GM19468 (cell line): Measurements from ENCODE around the gene TUBA1C.

Experiments used
- ATAC-seq: cut with Tn5 transposase; IDR thresholded peaks from one replicate; pipeline ENCODE4 v1.9.1; 2021; ENCODE audit warnings: mild to moderate bottlenecking, moderate library complexity, moderate number of reproducible peaks; ENCODE audit not compliant: unreplicated experiment; ENCODE audit errors: extremely low read depth

Gene TUBA1C

DNA sequence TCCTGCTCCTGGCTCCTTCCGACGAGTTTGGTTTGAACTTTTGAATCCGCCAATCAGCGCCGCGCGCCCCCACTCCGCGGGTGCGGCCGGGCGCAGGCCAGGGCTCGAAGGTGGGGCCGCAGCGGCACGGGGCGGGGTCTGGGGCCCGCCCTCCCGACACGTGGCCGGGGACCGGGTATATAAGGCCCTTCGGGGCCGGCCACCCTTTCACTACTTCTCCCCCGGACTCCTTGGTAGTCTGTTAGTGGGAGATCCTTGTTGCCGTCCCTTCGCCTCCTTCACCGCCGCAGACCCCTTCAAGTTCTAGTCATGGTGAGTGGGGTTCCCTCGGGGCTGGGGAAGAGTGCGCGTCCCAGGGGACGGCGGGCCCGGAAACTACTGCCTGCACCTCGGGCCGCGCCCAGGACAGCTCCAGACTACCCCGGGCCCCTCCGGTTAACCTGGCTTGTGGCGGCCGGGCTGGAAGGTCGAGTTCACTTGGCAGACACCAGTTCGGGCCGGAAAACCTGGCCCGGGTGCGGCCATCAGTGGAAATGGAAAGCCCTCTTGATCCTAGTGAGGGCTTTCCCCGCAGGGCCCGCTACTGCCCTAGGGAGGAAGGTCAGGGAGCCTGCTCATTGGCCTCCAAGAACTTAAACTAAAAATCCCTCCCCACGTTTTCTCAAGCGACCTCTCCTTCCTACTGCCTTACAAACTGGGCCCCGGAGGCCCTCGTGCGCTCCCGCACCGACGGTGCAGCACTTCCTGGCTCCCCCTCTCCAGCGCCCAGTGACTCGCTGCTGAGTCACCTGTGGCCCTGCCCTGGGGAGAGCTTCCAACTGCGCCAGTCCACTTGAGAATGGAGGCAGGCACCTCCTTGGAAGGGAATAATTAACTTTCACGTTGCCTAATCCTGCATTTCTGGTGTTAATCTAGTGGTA is at the start of gene TUBA1C:
TUBA1C (plus strand) TSS at position 210 of the 920 bp plus-strand sequence; CDS start at position 310, 100 bp downstream.
- ATAC-seq = peak; percentile 61

DNA sequence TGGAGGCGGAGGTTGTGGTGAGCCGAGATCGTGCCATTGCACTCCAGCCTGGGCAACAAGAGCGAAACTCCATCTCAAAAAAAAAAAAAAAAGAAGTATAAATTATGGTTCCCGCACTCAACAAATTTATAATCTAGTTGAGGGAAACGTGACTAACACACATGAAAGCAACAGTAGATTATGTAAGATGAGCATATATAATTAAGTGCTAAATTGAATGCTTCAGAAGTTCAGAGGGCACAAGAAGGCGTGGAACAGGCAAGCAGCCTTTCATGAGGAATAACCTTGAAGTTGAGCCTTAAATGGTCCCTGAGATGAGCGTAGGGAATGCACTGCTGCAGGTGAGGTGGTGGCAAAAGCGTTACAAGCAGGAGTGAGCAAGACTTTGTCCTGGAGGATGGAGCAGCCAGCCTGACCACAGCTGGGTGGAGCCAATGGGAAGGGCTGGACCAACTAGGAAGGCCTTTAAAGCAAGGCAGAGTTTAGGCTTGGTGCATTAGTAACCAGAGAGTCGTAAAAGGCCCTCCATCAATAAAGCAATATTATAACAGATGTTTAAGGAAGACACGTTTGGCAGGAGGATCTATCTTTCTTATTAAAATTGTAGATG is 45.4 kb upstream of the TUBA1C start:
- no peak for ATAC-seq

DNA sequence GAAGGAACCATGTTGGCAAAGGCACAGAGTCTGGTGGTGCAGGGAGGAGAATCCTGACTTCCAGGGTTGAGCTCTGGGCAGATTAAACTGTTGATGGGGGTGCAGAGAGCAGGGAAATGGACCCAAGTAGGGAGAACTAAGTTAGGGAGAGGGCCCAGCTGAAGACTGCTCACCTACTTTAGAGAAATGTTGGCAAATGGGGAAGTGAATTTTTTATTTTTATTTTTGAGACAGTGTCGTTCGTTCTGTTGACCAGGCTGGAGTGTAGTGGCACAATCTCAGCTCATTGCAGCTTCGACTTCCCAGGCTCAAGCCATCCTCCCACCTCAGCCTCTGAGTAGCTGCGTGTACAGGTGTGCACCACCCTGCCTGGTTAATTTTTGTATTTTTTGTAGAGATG is 43.9 kb upstream of the TUBA1C start:
- no peak for ATAC-seq

DNA sequence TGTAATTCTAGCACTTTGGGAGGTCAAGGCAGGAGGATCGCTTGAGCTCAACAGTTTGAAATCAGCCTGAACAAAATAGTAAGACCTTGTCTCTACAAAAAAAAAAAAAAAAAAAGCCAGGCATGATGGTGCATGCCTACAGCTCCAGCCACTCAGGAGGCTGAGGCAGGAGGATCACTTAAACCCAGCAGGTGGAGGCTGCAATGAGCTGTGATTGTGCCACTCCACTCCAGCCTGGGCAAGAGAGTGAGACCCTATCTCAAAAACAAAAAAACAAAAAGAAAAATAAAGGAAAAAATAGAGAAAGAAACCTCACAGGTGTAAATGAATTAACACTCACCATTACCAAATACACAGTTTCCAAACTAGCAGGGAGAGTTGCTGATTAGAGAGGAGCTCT is 41.8 kb upstream of the TUBA1C start:
- no peak for ATAC-seq

DNA sequence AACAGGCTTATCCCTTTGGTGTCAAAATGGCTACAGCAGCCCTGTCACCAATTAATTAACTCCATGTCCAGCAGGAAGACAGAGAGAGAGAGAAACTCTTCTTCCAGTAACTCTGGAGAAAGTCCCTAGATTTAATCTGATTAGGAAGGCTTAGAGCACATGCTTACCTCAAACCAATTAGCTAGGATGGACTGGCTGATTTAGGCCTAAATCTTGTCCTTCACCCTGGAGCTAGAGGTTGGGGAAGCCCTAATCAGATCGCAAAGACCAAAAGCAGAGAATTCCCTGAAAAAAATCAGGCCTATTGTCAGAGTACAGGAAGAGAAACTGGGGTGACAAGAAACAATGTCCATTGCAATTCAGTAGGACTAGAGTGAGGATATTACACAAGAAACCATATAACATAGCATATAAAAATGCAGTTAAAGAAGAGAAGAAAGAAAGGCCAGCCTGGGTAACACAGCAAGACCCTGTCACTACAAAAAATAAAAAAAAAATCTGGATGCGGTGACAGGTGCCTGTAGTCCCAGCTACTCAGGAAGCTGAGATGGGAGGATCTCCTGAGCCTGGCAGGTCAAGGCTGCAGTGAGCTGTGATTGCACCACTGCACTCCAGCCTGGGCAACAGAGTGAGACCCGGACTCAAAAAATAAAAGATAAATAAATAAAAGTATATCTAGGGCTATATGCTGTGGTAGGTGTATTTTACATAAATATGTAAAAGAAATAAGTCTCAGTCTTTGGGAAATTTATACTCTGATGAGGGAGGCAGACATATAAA is 41.1 kb upstream of the TUBA1C start:
- ATAC-seq = no peak

DNA sequence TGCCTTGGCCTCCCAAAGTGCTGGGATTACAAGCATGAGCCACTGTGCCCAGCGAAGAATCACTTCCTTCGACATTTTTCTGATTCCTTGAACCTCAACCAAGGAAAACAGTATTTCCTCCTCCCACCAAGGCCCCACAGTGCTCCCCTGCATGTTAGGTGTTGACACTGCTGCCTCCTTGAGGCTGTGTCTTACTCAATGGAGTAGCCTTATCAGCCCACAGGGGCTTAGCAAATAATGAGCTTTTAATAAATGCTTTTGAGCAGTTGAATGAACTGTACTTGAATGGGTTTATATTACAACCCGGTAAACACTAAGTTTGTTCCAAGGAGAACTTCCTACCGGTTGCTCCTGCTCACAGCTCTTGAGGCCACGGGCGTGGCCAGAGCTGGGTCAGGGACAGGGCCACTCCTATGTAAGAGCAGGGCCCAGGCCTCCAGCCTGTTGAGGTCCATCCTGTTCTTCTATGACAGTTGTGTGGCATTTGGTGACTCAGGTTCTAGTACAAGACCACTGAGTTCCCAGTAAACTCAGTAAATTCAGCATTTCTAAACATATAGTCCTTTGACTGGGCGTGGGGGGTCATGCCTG is 39.2 kb upstream of the TUBA1C start:
- ATAC-seq = no peak

DNA sequence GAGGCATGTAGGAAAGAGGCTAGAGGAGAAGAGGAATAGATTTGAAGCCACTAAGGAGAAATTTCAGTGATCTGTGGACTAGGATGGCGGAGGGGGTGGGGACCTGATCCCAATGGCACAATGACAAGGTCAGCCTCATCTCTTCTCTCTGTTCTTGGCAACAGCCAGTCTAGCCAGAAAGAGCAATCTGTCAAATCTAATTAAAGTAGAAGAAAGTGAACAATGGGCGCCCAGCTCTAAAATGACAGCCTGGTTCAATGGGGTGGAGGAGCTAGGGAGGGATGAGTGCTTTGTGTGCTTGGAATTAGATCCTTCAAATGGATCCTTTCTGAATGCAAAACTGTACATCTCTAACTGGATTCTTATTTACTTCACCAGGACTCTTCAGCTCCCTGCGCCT is 37.2 kb upstream of the TUBA1C start:
- no peak for ATAC-seq

DNA sequence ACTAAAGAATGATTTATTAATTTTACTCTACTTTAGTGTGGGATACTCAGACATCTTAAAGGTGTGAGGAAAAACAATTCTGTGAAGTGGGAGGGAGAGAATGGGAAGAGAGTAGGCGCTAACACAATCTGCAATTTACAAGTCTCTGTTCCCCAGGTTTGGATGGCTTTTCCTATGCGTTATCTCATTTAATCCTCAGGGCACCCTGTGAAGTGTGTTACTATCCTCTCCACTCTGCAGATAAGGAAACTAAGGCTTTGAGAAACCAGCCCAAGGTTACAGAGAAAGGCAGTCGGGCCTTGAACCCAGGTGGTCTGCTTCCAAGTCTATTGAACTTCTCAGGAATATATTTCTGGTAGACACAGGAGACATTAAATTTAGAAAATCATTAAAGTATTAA is 36.2 kb upstream of the TUBA1C start:
- ATAC-seq = no peak

DNA sequence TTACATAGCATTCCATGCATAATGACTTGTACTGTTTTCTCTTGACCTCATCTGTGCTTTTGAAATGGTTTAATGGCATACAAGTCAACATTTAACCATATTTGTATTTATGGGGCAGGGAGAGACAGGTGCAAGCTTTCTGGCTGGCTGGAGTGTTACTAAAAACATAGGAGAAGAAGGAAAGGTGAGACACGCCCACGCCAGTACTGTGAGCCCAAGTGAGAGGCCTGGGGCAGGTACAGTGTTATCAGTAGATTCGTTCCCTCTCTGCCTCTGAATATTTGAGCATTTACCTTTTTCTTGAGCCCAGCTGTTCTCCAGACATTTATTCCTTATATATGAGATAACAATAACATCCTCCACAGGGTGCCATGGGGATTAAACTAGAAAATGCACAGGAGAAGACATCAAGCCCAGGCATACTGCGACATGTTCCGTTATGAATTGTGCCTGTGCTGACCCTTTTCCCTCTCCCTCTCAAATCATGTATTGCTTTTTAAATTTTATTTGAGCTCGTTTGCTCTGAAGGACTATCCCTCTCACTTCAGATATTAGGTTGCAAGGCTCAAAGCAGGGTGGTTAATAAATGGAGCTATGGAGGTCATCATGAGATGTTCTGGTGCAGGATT is 34.6 kb upstream of the TUBA1C start:
- ATAC-seq = no peak

DNA sequence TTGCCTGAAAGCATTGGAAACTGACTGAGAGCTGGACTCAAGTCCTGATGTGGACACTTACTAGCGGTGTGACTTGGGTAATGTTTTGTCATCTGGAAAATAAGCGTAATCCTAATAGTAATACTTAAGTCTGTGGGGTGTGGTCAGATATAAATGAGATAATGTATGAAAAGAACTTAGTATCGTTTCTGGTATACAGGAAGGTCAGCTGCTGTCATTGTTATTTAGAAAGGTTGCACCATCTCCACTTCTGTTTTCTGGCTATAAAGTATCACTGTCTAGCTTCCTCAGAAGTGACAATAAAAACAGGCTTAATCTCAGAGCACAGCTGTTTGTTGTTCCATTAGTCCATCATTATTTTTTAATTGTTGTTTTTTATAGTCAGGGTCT is 34.1 kb upstream of the TUBA1C start:
- ATAC-seq = no peak

DNA sequence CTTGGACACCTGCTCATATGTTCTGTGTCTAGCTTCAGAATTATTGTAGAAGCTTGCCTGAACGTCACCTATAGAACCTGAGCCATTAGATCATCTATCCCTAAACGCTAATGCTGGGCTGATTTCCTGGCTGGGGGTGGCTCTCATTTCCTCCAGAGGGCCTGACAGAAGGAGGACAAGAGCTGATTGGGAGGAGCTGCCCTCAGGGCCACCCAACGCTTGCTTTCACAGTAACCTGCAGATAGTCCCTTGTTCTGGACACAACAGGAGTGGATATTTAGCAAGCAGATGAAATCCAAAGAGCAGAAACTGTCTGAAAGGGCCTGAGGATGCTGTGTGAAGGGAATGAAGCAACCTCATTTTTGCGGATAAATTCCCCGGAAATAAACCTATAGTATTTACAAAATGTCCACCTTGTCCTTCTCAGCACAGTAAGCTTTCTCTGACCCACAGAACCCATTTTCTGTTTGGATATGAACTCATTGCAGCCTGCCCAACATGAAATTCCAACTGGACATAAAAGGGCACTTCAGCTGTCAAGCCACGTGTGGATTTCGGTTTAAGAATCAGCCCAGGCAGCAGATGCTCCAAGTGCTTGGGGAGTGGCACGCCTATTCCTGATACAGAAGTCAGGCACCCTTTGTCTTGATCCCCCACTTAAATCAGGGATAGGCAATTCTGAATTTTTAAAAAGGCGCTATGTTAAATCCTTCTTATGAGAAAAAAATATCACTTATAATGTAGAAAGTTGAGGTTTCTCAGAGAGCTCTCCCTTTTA is 32.8 kb upstream of the TUBA1C start:
- ATAC-seq = no peak

DNA sequence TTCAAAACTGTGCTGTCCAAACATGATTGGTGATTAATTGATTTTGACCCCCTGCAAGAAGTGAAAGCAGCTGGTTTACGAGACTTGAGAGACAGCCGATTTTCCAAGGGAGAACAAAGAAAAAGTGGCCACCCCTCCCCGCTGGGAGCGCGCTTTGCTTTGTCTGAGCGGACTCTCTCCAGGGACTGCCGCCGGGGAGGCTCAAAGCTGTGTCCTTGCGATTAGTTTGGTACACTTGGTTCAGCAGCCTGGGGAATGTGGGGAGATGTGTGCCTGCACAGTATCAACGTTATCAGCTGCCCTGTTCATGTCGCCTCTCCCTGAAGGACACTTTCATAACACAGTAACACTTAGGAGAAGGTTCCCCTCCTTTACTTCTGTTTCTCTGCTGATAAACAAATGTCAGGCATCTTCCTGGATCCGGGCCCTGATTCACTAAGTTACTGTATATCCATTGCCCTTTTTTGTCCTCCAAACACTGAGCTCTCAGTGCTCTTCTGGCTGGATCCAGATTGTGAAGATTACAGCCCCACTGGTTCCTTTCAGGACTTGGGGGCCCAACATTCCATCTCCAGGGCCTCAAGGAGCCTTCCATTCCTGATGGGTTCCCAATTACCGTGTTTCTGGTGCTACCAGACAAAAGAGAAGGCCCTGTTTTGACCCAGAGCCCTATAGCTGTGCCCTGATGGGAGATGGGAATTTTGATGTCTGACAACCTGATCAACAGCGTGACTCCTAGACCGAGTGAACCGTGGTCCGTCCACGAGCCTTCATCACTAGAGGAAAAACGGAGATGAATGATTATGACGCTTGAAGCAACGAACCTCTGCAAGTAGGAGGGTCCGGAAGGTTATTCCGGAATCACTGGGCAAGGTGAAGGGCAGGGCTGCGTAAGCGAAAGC is 31.7 kb upstream of the TUBA1C start:
- ATAC-seq = no peak

DNA sequence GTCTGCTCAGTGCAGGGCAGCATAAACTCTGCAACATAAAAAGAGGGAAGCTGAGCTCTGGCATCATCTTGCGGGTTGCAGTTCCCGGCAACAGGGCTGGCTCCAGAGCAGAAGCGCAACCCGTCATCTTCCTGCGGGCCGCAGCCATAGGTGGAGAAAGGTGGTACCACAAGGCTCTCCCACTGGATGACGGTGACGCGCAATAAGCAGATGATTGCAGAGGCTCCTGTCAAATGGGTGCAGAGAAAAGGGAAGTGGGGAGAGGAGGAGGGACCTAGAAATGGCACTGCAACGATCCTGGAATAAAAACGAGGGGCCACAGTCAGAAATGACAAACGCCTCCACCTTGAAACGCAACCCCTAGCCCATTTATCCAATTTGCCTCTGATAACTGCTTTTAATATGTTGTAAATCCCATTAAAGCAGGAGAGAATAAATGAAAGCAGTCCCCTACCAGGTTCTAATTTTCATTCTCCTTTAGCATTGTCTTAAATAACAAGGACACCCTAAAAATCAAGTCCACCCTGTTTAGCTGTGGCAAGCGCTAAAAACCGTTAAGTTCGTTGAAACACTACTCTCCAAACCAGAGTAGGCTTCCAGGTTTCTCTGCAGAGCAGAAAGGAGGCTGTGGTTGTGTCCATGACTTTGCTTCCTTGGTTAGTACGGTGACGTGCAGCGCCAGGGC is 30.9 kb upstream of the TUBA1C start:
- no peak for ATAC-seq

DNA sequence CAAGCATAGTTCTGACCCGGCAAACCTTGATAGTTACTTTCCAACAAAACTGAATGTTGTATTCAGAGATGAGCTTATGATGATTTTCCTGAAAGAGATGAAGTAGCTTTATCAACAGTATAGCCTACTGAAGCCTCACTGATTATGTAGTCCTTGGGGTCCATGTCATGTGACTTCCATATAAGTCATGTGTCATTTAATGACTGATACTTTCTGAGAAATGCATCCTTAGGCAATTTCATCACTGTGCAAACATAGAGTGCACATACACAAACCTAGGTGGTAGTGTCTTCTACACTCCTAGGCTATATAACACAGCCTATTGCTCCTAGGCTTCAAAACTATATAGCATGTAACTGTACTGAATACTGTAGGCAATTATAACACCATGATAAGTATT is 28.5 kb upstream of the TUBA1C start:
- ATAC-seq = no peak

DNA sequence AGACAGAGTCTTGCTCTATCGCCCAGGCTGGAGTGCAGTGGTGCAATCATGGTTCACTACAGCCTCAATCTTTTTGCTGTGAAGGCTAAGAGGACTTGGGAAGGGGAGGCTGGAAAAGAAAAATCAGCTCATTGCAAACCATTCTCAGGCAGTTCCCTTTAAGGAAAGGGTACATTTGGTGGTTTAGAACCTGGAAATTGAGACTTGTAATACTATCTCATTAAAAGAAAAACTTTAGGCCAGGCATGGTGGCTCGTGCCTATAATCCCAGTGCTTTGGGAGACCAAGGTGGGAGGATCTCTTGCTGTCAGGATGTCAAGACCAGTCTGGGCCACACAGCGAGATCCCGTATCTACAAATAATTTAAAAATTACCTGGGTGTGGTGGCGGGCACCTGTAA is 21.3 kb upstream of the TUBA1C start:
- no peak for ATAC-seq

DNA sequence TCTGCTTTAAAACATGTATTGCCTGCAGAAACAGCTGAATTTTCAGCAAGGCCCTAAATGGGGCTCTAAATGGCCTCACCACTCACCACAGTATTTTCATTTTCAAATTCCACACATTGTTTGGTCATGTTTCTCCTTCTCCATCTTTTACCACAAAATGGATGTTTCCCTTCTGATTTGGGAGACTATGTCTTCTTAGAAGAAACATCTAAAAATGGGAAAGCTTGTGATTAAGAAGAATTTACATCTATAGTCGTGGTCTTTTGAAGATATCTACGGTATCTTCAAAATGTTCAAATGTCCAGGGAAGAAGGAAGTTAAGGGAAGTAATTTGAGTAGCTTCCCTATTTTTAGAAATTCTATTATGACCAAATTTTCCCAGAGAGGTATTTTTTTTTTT is 20.7 kb upstream of the TUBA1C start:
- ATAC-seq = no peak

DNA sequence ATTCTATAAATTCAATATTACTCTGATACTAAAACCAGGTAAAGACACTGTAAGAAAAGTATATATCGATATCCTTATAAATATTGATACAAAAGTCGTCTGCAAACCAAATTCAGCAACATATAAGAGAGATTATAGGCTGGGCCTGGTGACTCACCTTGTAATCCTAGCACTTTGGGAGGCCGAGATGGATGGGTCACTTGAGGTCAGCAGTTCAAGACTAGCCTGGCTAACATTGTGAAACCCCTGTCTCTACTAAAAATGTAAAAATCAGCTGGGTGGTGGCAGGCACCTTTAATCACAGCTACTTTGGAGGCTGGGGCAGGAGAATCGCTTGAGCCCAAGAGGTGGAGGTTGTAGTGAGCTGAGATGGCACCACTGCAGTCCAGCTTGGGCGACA is 13.5 kb upstream of the TUBA1C start:
- no peak for ATAC-seq
